Germinal center (tissue), 1 donor: ENCODE data around the gene CSGALNACT2.

Experiments
- DNase-seq: peaks from one replicate; pipeline ENCODE4 v3.0.0; 2012; ENCODE audit warnings: mixed read lengths, low spot score

CSGALNACT2 gene

GRCh38 chr10:43124574-43125273, 13.5 kb upstream of the CSGALNACT2 start:
- DNase-seq: no peak

- no peak for DNase-seq
Measured at GRCh38 chr10:43125274-43125845, 12.9 kb upstream of the CSGALNACT2 start.

GRCh38 chr10:43125881-43126731, 12.1 kb upstream of the CSGALNACT2 start:
- no peak for DNase-seq

GRCh38 chr10:43126759-43127424, 11.4 kb upstream of the CSGALNACT2 start:
- DNase-seq: peak; percentile 61

- DNase-seq: no peak
Measured at GRCh38 chr10:43127442-43127841, 10.8 kb upstream of the CSGALNACT2 start.

GRCh38 chr10:43128331-43128730, 9.9 kb upstream of the CSGALNACT2 start:
- DNase-seq: no peak

- no peak for DNase-seq
Measured at GRCh38 chr10:43128958-43129706, 9.1 kb upstream of the CSGALNACT2 start.

- no peak for DNase-seq
Measured at GRCh38 chr10:43130770-43131171, 7.5 kb upstream of the CSGALNACT2 start.

GRCh38 chr10:43131256-43131655, 7.0 kb upstream of the CSGALNACT2 start:
- no peak for DNase-seq

GRCh38 chr10:43131906-43132305, 6.3 kb upstream of the CSGALNACT2 start:
- no peak for DNase-seq

- no peak for DNase-seq
Measured at GRCh38 chr10:43132867-43133787, 5.1 kb upstream of the CSGALNACT2 start.

- no peak for DNase-seq
Measured at GRCh38 chr10:43134126-43134905, 3.9 kb upstream of the CSGALNACT2 start.

GRCh38 chr10:43135064-43135463, 3.2 kb upstream of the CSGALNACT2 start:
- DNase-seq: no peak

- DNase-seq: no peak
Measured at GRCh38 chr10:43135656-43136055, 2.6 kb upstream of the CSGALNACT2 start.

- no peak for DNase-seq
Measured at GRCh38 chr10:43136432-43136831, 1.8 kb upstream of the CSGALNACT2 start.

- DNase-seq: no peak
Measured at GRCh38 chr10:43136995-43137716, 1.1 kb upstream of the CSGALNACT2 start.

GRCh38 chr10:43137717-43138020, 576 bp upstream of the CSGALNACT2 start:
- DNase-seq: peak; percentile 50

- DNase-seq: peak; percentile 67
Measured at GRCh38 chr10:43138757-43139241, 554 bp downstream of the CSGALNACT2 start.

GRCh38 chr10:43141421-43141820, 3.2 kb downstream of the CSGALNACT2 start:
- no peak for DNase-seq
